H9 (cell line): ENCODE results near the gene GPR68. TPM values are rescaled to one million over a fixed set of nuclear protein-coding genes. Genes with fewer than 3 reads are reported as not detected.

Experiments used
- DNase-seq: peaks from one replicate; pipeline ENCODE4 v3.0.0-alpha.2; 2017
- H2AFZ ChIP-seq: one replicate; pipeline ENCODE4 v1.6.1; 2013; ENCODE audit warnings: mild to moderate bottlenecking, low read length, control low read depth, moderate library complexity
- H2AK5ac ChIP-seq: 2 replicates; pipeline ENCODE4 v1.6.1; 2013; ENCODE audit warnings: low read length, control low read depth, mixed read lengths; ENCODE audit not compliant: insufficient read length
- H2BK120ac ChIP-seq: one replicate; pipeline ENCODE4 v1.6.1; 2013; ENCODE audit warnings: low read depth, mild to moderate bottlenecking, low read length, control low read depth, inconsistent platforms; ENCODE audit not compliant: poor library complexity, severe bottlenecking
- H2BK12ac ChIP-seq: 2 replicates; pipeline ENCODE4 v1.6.1; 2013; ENCODE audit warnings: low read length, control low read depth, mixed read lengths, low read depth; ENCODE audit not compliant: insufficient read length
- H2BK15ac ChIP-seq: 2 replicates; pipeline ENCODE4 v1.6.1; 2013; ENCODE audit warnings: low read depth, low read length, control low read depth
- H2BK20ac ChIP-seq: one replicate; pipeline ENCODE4 v1.6.1; 2013; ENCODE audit warnings: low read depth, mild to moderate bottlenecking, low read length, control low read depth, inconsistent platforms; ENCODE audit not compliant: poor library complexity, severe bottlenecking
- H2BK5ac ChIP-seq: 2 replicates; pipeline ENCODE4 v1.6.1; 2013; ENCODE audit warnings: low read length, control low read depth, mixed read lengths; ENCODE audit not compliant: insufficient read length
- H3K14ac ChIP-seq: 2 replicates; pipeline ENCODE4 v1.6.1; 2013; ENCODE audit warnings: low read length, control low read depth; ENCODE audit not compliant: insufficient read depth
- H3K18ac ChIP-seq: 2 replicates; pipeline ENCODE4 v1.6.1; 2013; ENCODE audit warnings: low read depth, mild to moderate bottlenecking, mixed read lengths, low read length, control low read depth; ENCODE audit not compliant: insufficient read length
- H3K23ac ChIP-seq: 2 replicates; pipeline ENCODE4 v1.6.1; 2013; ENCODE audit warnings: low read length, control low read depth, mixed read lengths, low read depth; ENCODE audit not compliant: insufficient read length
- H3K23me2 ChIP-seq: 2 replicates; pipeline ENCODE4 v1.6.1; 2013; ENCODE audit warnings: low read depth, mild to moderate bottlenecking, mixed read lengths, low read length, control low read depth; ENCODE audit not compliant: insufficient read length, poor library complexity, severe bottlenecking
- H3K27ac ChIP-seq: 2 replicates; pipeline ENCODE4 v1.5.1; 2013; ENCODE audit warnings: low read length, control low read depth, mixed read lengths, low read depth; ENCODE audit not compliant: insufficient read length
- H3K27me3 ChIP-seq: 2 replicates; pipeline ENCODE4 v1.6.1; 2013; ENCODE audit warnings: low read length, control low read depth, inconsistent platforms; ENCODE audit not compliant: insufficient read depth
- H3K4ac ChIP-seq: 2 replicates; pipeline ENCODE4 v1.6.1; 2013; ENCODE audit warnings: low read depth, mild to moderate bottlenecking, control low read depth, inconsistent platforms, low read length, moderate library complexity
- H3K4me1 ChIP-seq: 2 replicates; pipeline ENCODE4 v1.6.1; 2013; ENCODE audit warnings: low read length, control low read depth, inconsistent platforms; ENCODE audit not compliant: insufficient read depth
- H3K4me2 ChIP-seq: 2 replicates; pipeline ENCODE4 v1.6.1; 2013; ENCODE audit warnings: low read length, control low read depth, mixed read lengths; ENCODE audit not compliant: insufficient read length, insufficient read depth
- H3K56ac ChIP-seq: 2 replicates; pipeline ENCODE4 v1.6.1; 2013; ENCODE audit warnings: low read depth, mild to moderate bottlenecking, mixed read lengths, low read length, control low read depth; ENCODE audit not compliant: insufficient read length
- H3K79me1 ChIP-seq: 2 replicates; pipeline ENCODE4 v1.6.1; 2013; ENCODE audit warnings: low read depth, mild to moderate bottlenecking, moderate library complexity, low read length, control low read depth, inconsistent platforms; ENCODE audit not compliant: insufficient read depth, poor library complexity, severe bottlenecking
- H3K79me2 ChIP-seq: 2 replicates; pipeline ENCODE4 v1.6.1; 2013; ENCODE audit warnings: low read length, control low read depth, inconsistent platforms; ENCODE audit not compliant: insufficient read depth
- H3K9ac ChIP-seq: 2 replicates; pipeline ENCODE4 v1.6.1; 2013; ENCODE audit warnings: low read length, control low read depth, mixed read lengths; ENCODE audit not compliant: insufficient read length; ENCODE audit errors: extremely low read depth
- H3K9me3 ChIP-seq: one replicate; pipeline ENCODE4 v1.6.1; 2013; ENCODE audit warnings: low read depth, low read length, inconsistent platforms; ENCODE audit not compliant: control insufficient read depth
- H3T11ph ChIP-seq: one replicate; pipeline ENCODE4 v1.6.1; 2013; ENCODE audit warnings: mild to moderate bottlenecking, low read length, control low read depth, inconsistent platforms
- H4K20me1 ChIP-seq: one replicate; pipeline ENCODE4 v1.6.1; 2013; ENCODE audit not compliant: control insufficient read depth, insufficient read length, insufficient read depth
- H4K5ac ChIP-seq: 2 replicates; pipeline ENCODE4 v1.6.1; 2013; ENCODE audit warnings: low read depth, mild to moderate bottlenecking, mixed read lengths, low read length, control low read depth; ENCODE audit not compliant: insufficient read length
- H4K8ac ChIP-seq: replicated peaks from 2 replicates; pipeline ENCODE4 v1.6.1; 2013; ENCODE audit warnings: low read length, control low read depth, mixed read lengths, low read depth; ENCODE audit not compliant: insufficient read length
- H4K91ac ChIP-seq: 2 replicates; pipeline ENCODE4 v1.6.1; 2013; ENCODE audit warnings: low read depth, mild to moderate bottlenecking, moderate library complexity, mixed read lengths, low read length, control low read depth; ENCODE audit not compliant: insufficient read length
- H3K27ac Mint-ChIP-seq, 3 experiments: 2 replicates in 2 of 3; 3 replicates in 1 of 3; pipeline ENCODE4 v1.8.0; 2020 to 2021; ENCODE audit warnings: mixed read lengths in 3 of 3, mild to moderate bottlenecking in 1 of 3, moderate library complexity in 1 of 3
- H3K27me3 Mint-ChIP-seq: 2 replicates; pipeline ENCODE4 v1.8.0; 2021; ENCODE audit warnings: low read depth, mild to moderate bottlenecking, moderate library complexity, mixed read lengths
- H3K36me3 Mint-ChIP-seq, 3 experiments: 2 replicates in 2 of 3; 3 replicates in 1 of 3; pipeline ENCODE4 v1.8.0; 2020 to 2021; ENCODE audit warnings: low read depth in 3 of 3, mixed read lengths in 3 of 3; ENCODE audit not compliant: insufficient read depth in 1 of 3
- H3K4me1 Mint-ChIP-seq, 2 experiments: 2 replicates each; pipeline ENCODE4 v1.8.0; 2020; ENCODE audit warnings: mixed read lengths in 2 of 2
- H3K4me3 Mint-ChIP-seq, 2 experiments: 2 replicates in 1 of 2; 3 replicates in 1 of 2; pipeline ENCODE4 v1.8.0; 2020 to 2021; ENCODE audit warnings: mild to moderate bottlenecking in 2 of 2, mixed read lengths in 2 of 2, moderate library complexity in 1 of 2
- H3K9me3 Mint-ChIP-seq, 2 experiments: 2 replicates in 1 of 2; 3 replicates in 1 of 2; pipeline ENCODE4 v1.8.0; 2020; ENCODE audit warnings: mild to moderate bottlenecking in 2 of 2, mixed read lengths in 2 of 2, moderate library complexity in 1 of 2
- WGBS: extraction: QIAGEN DNeasy Blood & Tissue Kit; methylation state at CpG from one replicate; pipeline ENCODE4 v1.1.7; 2013; ENCODE audit warnings: missing lambda C conversion rate, low lambda C conversion rate, mixed read lengths; ENCODE audit not compliant: insufficient read length; ENCODE audit errors: extremely low coverage; 5-methylcytosine and 5-hydroxymethylcytosine counted together
- total RNA-seq: library from RNA; stranded (reverse); gene quantifications from 2 replicates; pipeline ENCODE4 v1.2.1, GENCODE V29; 2021
- TF ChIP-seq, protein P1 (sequence below): fragments of 200-600 bp; sonication (generic); conservative IDR thresholded peaks from 3 replicates; pipeline ENCODE4 v1.8.0; 2021; ENCODE audit warnings: antibody characterized with exemption, mild to moderate bottlenecking

GPR68 gene
- total RNA-seq, 1 experiment from 2014 or later: 0.33 TPM

DNA sequence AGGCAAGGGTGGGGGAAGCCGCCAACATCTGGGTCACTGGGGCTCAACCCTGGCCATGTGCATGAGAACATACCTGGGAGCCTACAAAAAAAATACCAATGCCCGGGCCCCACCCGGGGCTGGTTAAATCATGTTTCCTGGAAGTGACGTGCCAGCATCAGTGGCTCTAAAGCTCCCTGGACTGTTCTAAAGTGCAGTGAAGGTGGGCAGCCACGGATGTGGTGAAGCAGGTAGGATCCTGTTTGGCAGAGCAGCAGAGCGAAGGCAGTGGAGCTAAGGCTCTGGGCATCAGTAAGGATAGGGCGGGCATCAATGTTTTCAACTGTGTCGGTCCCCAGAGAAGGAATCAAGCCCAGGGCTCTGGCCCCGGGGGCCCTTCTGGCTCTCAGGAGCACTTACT, 525 bp upstream of the GPR68 start:
- Histone ChIP-seq H3K23me2 (no peaks in the 10 kb centered on the region), H3K14ac (no peak overlapping the region), H3K4ac (no peak overlapping the region), H4K20me1 (no peaks in the 10 kb centered on the region), H2BK120ac (no peak overlapping the region), H3K79me1 (no peaks in the 10 kb centered on the region), H2BK15ac (no peak overlapping the region), H3T11ph (no peak overlapping the region), H4K8ac (no peak overlapping the region), H2AFZ (no peak overlapping the region), H2BK20ac (no peak overlapping the region), H2BK5ac (no peak overlapping the region), H3K18ac (no peak overlapping the region), H2AK5ac (no peak overlapping the region), H3K79me2 (no peaks in the 10 kb centered on the region), H3K9me3 (no peaks in the 10 kb centered on the region), H2BK12ac (no peak overlapping the region), H4K5ac (no peak overlapping the region), H3K23ac (no peak overlapping the region), H3K4me2 (no peak overlapping the region), H3K4me1 (no peaks in the 10 kb centered on the region), H3K9ac (no peak overlapping the region), H4K91ac (no peak overlapping the region), H3K56ac (no peak overlapping the region), H3K27ac (no peak overlapping the region), H3K27me3 (no peaks in the 10 kb centered on the region)
- Mint-ChIP-seq H3K27me3 (peaks cover 10% of the 10 kb centered on the region), H3K36me3 (no peaks in the 10 kb centered on the region; a peak in 1 of 7 replicates), H3K4me1 (peaks cover 4 to 11% of the 10 kb centered on the region in 2 experiments), H3K27ac (no peak overlapping the region; a peak in 1 of 7 replicates), H3K4me3 (no peak overlapping the region), H3K9me3 (no peaks in the 10 kb centered on the region; a peak in 3 of 5 replicates)
- TF ChIP-seq, protein P1, sequence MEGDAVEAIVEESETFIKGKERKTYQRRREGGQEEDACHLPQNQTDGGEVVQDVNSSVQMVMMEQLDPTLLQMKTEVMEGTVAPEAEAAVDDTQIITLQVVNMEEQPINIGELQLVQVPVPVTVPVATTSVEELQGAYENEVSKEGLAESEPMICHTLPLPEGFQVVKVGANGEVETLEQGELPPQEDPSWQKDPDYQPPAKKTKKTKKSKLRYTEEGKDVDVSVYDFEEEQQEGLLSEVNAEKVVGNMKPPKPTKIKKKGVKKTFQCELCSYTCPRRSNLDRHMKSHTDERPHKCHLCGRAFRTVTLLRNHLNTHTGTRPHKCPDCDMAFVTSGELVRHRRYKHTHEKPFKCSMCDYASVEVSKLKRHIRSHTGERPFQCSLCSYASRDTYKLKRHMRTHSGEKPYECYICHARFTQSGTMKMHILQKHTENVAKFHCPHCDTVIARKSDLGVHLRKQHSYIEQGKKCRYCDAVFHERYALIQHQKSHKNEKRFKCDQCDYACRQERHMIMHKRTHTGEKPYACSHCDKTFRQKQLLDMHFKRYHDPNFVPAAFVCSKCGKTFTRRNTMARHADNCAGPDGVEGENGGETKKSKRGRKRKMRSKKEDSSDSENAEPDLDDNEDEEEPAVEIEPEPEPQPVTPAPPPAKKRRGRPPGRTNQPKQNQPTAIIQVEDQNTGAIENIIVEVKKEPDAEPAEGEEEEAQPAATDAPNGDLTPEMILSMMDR: no peak
- DNase-seq: no peak
- no CpG with 5 or more reads among the region's 9 CpGs for WGBS
